Fibroblast of mammary gland (primary cell): ENCODE results near the gene EP400.

ENCODE experiments used
- DNase-seq: peaks from one replicate; pipeline ENCODE4 v3.0.0-alpha.2; 2010; ENCODE audit warnings: low read depth
- H3K4me3 ChIP-seq: 2 replicates; pipeline ENCODE4 v1.5.1; 2011; ENCODE audit warnings: low read depth, mild to moderate bottlenecking, low read length, moderate library complexity; ENCODE audit not compliant: control insufficient read depth
- TF ChIP-seq, protein P1 (sequence below): conservative IDR thresholded peaks from 2 replicates; pipeline ENCODE4 v1.5.1; 2011; ENCODE audit warnings: low read depth, low read length, inconsistent platforms; ENCODE audit not compliant: control insufficient read depth, insufficient read depth

The EP400 gene

DNA sequence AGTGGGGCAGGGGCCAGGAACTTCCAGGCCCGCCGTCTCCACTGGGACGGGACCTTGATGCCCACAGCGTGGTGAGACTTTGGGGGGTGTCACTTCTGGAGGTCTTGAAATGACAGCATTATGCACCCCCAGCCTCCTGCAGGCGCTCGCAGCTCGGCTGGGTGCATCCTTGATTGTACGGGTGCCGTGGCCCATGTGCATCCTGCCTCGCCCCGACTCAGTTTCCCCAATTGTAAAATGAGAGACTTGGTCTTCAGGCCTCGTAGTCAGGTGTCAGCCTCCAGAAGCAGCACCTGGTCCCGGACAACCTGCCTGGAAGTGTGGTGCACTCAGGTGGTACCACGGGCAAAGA, 29.6 kb upstream of the EP400 start:
- TF ChIP-seq, protein P1, sequence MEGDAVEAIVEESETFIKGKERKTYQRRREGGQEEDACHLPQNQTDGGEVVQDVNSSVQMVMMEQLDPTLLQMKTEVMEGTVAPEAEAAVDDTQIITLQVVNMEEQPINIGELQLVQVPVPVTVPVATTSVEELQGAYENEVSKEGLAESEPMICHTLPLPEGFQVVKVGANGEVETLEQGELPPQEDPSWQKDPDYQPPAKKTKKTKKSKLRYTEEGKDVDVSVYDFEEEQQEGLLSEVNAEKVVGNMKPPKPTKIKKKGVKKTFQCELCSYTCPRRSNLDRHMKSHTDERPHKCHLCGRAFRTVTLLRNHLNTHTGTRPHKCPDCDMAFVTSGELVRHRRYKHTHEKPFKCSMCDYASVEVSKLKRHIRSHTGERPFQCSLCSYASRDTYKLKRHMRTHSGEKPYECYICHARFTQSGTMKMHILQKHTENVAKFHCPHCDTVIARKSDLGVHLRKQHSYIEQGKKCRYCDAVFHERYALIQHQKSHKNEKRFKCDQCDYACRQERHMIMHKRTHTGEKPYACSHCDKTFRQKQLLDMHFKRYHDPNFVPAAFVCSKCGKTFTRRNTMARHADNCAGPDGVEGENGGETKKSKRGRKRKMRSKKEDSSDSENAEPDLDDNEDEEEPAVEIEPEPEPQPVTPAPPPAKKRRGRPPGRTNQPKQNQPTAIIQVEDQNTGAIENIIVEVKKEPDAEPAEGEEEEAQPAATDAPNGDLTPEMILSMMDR, result no peak
- H3K4me3 ChIP-seq, result no peak overlapping the region
- no peak for DNase-seq

DNA sequence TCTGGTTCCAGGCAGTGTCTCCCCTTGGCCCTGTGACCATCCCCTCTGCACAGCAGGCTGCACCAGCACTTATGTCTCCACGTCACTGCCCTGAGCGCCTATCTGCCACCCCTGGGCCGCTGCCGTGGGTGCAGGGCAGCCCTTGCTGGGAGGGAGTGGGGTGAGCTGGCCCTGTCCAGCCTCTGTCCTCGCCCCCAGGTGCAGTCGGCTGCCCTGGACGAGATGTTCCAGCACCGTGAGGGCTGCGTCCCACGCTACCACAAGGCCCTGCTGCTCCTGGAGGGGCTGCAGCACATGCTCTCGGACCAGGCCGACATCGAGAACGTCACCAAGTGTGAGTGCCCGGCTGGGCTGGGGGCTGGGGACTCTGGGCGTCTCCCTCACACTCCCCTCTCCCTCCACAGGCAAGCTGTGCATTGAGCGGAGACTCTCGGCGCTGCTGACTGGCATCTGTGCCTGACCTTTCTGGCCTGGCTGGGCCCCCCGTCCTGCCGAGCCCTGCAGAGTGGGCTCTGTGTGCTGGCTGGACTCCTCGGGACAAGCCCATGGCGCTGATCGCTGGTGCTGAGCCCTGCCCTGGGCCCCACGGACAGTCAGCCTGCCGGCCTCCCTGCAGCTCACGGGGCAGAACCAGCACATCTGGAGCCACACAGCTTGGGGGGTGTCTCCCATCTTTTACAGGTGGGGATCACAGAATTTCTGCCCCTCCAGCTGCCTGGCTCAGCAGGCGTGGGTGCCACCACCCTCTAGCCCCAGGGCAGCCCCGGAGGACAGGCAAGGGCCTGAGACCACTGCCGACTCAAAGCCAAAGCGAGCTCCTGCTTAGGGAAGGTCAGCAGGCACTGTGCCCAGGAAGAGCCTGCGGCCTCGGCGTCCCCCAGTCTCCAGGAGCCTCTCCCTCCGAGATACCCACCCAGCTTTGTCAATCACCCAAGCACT, 28.6 kb upstream of the EP400 start:
- no peak overlapping the region for H3K4me3 ChIP-seq
- DNase-seq, result no peak
- TF ChIP-seq, protein P1, result no peak

DNA sequence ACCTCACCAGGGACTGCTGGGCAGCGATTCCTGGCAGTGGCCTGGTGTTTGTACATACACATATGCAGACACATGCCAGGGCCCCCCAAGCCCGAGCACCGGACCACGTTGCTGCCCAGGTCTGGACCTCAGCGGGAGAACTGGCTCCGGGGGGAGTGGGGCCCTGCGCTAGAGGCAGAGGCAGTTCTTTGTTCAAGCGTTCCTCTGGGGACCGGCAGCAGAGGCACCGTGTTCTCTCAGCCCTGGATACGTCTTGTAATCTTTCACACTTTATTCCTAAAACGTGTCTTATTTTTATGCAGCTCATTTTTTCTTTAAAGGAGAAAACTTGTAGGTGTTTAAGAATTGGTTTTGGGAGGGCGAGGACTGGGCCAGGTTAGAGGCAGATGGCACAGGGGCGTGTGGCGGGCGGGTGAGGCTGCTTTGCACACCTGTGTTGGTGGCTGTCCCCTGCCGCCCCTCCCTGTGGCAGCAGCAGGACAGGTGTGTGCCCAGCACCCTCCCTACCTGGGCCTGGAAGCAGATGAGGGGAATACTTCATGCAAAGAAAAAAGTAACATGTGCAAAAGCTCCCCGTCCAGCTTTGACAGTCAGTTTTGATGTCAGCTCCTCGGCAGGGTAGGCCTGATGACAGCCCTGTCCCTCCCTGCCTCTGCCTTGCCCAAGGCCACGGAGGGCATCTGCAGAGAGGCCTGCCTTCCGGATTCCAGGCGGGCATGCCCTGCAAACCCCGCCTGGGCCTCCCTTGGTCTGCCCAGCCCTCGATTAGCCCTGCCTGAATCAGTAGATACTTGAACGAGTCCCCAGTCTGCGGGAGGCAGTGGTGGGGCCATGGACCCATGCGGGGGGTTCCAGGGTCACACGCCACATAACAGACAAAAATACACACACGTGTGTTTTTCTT, 27.6 kb upstream of the EP400 start:
- no peak for DNase-seq
- H3K4me3 ChIP-seq, result no peak overlapping the region
- TF ChIP-seq, protein P1, result no peak

DNA sequence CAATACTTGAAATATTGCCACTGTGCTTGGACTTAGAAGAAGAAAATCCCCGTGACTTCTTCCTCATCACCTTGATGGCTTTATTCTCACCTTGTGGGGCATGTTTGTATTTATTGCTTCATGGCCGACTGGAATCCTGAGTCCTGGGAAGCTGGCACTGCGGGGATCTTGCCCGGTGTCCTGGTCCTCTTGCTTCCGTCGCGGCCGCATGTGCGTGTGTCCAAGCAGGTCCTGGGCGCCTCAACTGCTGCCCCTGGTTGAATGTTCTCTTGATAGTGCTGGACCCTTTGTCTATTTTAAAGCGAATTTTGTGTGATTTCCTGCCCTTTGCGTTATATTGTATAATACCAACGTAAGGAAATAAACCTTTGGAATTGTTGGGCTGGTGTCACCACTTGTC, 27.0 kb upstream of the EP400 start:
- TF ChIP-seq, protein P1, result no peak
- no peak for DNase-seq
- no peak overlapping the region for H3K4me3 ChIP-seq

DNA sequence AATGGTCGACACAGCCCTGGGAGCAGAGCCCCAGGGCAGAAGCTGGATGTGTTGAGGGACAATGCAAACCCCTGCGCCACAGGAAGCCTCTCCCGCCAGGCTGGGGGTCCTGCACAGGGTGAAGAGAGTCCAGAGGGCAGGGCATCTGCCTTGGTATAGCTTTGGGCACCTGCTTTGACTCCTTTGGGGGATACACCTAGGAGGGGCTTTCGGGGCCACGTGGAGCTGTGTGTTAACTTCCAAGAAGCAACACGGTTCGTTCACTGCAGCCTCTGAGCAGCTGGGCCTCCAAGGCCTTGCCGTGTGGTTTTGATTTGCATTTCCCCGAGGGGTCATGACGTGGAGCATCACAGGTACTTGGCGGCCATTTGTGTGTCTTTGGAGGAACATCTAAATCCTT, 26.5 kb upstream of the EP400 start:
- DNase-seq, result no peak
- H3K4me3 ChIP-seq, result no peak overlapping the region
- TF ChIP-seq, protein P1, result no peak

DNA sequence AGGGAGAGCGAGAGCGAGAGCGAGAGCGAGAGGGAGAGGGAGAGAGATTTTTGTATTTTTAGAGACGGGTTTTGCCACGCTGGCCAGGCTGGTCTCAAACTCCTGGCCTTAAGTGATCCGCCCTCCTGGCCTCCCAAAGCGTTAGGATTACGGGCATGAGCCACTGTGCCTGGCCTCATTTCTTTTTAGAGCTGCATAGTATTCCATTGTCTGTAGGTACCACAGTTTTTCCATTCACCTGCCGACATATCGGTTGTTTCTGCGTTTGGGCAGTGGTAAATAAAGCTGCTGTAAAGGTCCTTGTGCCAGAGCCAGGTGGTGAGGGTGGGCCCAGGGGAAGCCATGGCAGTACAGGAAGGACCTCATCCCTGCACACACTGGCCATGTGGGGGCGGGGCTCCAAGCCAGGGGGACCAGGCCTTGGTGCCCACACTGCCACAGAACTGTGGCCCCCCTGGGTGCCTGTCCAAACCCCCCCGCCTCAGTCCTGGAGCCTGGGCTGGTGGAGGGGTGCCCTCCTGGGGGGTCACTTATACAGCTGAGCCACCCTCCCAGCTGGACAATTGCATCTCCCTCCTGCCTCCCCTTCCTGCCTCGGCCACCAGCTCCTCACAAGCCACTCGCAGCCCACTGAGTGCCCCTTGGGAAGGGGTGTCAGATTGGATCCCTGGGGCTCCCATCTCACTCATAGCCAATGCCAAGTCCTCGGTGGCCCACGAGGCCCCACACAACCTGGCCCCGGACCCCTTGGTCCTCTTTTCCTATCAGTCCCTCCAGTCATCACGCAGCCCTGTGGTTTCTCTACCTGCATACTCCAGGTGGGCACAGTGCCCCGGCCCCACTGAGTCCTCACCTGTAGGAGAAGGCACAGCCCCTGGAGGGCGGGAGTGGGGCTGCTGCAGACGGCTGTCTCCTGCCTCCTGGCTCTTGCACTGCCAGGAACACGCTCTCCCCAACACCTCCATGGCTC, 22.3 kb upstream of the EP400 start:
- TF ChIP-seq, protein P1, result no peak
- DNase-seq, result no peak
- H3K4me3 ChIP-seq, result no peak overlapping the region
